ENCODE measurements around the gene SMC1B. TPM values are rescaled to one million over a fixed set of nuclear protein-coding genes. Genes with fewer than 3 reads are reported as not detected.

The SMC1B gene
- polyA plus RNA-seq, 2 of the 4 experiments (the other 2 are of a cell fraction): 0.03 TPM; not detected in 1

- no peak overlapping the region for H3K27ac ChIP-seq
- FAIRE-seq (no peak), ATAC-seq (no peak), DNase-seq (ENCODE audit: low read depth in 1 of 2, low spot score in 1 of 2) (no peak)
- 98% methylated on average over 4 of the region's 4 CpGs for WGBS (ENCODE audit: missing lambda C conversion rate)
- H3K9me3 ChIP-seq: no peaks in the 10 kb centered on the region
- ChIA-PET POLR2A (no interaction called here), CTCF (no interaction called here)
- TF ChIP-seq TFCP2L1 (CRISPR knock-in tag; IDR thresholded peaks at IDR 0.05): no peak
- TF ChIP-seq MYC (IDR thresholded peaks at IDR 0.05; ENCODE audit: borderline replicate concordance, low read length): no peak
- TF ChIP-seq JUNB (IDR thresholded peaks at IDR 0.05): no peak
- no peak for TF ChIP-seq REST (IDR thresholded peaks at IDR 0.05)
- TF ChIP-seq ZNF302 (CRISPR knock-in tag; IDR thresholded peaks at IDR 0.05): no peak
- no peak for TF ChIP-seq RCOR1 (IDR thresholded peaks at IDR 0.05; ENCODE audit: low read depth, low read length)
- no peak for TF ChIP-seq BHLHE40 (IDR thresholded peaks at IDR 0.05; ENCODE audit: low read depth, low read length)
- TF ChIP-seq NPAS2 (CRISPR knock-in tag; IDR thresholded peaks at IDR 0.05; ENCODE audit: borderline replicate concordance): no peak
- no peak for TF ChIP-seq POLR2A (IDR thresholded peaks at IDR 0.05; ENCODE audit: low read length)
- no peak for TF ChIP-seq CBX2 (IDR thresholded peaks at IDR 0.05; ENCODE audit: borderline replicate concordance, low read depth)
- TF ChIP-seq HOXB13 (CRISPR knock-in tag; IDR thresholded peaks at IDR 0.05; ENCODE audit: low read depth): no peak
- TF ChIP-seq PHF8 (IDR thresholded peaks at IDR 0.05; ENCODE audit: borderline replicate concordance, low read depth): no peak
- TF ChIP-seq EP300 (IDR thresholded peaks at IDR 0.05): no peak
- no peak for TF ChIP-seq NFE2L2 (conservative IDR thresholded peaks at IDR 0.05; ENCODE audit: low read length)
- no peak for TF ChIP-seq FOSL2 (IDR thresholded peaks at IDR 0.05)
- TF ChIP-seq FOSL2 (CRISPR knock-in tag; IDR thresholded peaks at IDR 0.05): no peak
- no peak overlapping the region for H3K4me2 ChIP-seq
- H3K4me3 ChIP-seq: no peak overlapping the region
- H3K4me1 ChIP-seq: peaks cover 4% of the 10 kb centered on the region; the same call in 1 of the 3 replicates
These were observed 100.5 kb downstream of the SMC1B start for GRCh38 chr22:45312856-45313255.

DNA sequence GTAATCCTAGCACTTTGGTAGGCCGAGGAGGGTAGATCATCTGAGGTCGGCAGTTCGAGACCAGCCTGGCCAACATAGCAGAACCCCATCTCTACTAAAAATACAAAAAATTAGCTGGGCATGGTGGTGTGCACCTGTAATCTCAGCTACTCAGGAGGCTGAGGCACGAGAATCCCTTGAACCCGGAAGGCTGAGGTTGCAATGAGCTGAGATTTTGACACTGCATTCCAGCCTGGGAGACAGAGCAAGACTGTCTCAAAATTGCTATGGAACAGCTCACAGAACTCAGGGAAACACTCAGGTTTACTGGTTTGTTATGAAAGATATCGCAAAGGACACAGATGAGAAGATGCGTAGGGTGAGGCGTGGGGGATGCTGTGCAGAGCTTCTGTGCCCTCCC lies 101.0 kb downstream of the SMC1B start:
- CTCF ChIA-PET: no interaction called here

More for the DNA sequence above, 101.0 kb downstream of the SMC1B start:
- Histone ChIP-seq H3K9me3 (no peaks in the 10 kb centered on the region), H3K4me3 (no peak overlapping the region), H3K4me1 (peaks cover 4% of the 10 kb centered on the region; the same call in 1 of the 3 replicates), H3K4me2 (no peak overlapping the region), H3K27ac (no peak overlapping the region)
- ATAC-seq (no peak), DNase-seq (ENCODE audit: low read depth in 1 of 2, low spot score in 1 of 2) (no peak), FAIRE-seq (no peak)
- TF ChIP-seq HEYL (CRISPR knock-in tag; IDR thresholded peaks at IDR 0.05) (no peak), BHLHE40 (IDR thresholded peaks at IDR 0.05; ENCODE audit: low read depth, low read length) (no peak), ZC3H11A (IDR thresholded peaks at IDR 0.05) (no peak), NR3C1 (IDR thresholded peaks at IDR 0.05) (no peak), RCOR1 (IDR thresholded peaks at IDR 0.05; ENCODE audit: low read depth, low read length) (no peak), HOXA7 (CRISPR knock-in tag; IDR thresholded peaks at IDR 0.05) (no peak), HOXB13 (CRISPR knock-in tag; IDR thresholded peaks at IDR 0.05; ENCODE audit: low read depth) (no peak), CBX8 (IDR thresholded peaks at IDR 0.05) (no peak), HMGXB4 (CRISPR knock-in tag; IDR thresholded peaks at IDR 0.05; ENCODE audit: borderline replicate concordance) (no peak), JUNB (IDR thresholded peaks at IDR 0.05) (no peak), ZNF302 (CRISPR knock-in tag; IDR thresholded peaks at IDR 0.05) (no peak), ZSCAN20 (CRISPR knock-in tag; IDR thresholded peaks at IDR 0.05) (no peak), MAZ (IDR thresholded peaks at IDR 0.05; ENCODE audit: borderline replicate concordance, low read depth, low read length) (no peak), ELK1 (IDR thresholded peaks at IDR 0.05; ENCODE audit: low read depth, low read length) (no peak), CBX2 (IDR thresholded peaks at IDR 0.05; ENCODE audit: borderline replicate concordance, low read depth) (no peak), TP53 (CRISPR knock-in tag; IDR thresholded peaks at IDR 0.05) (no peak), TFCP2L1 (CRISPR knock-in tag; IDR thresholded peaks at IDR 0.05) (no peak)
- TF ChIP-seq, protein P1, sequence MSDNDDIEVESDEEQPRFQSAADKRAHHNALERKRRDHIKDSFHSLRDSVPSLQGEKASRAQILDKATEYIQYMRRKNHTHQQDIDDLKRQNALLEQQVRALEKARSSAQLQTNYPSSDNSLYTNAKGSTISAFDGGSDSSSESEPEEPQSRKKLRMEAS (IDR thresholded peaks at IDR 0.05): no peak
- TF ChIP-seq, protein P2, sequence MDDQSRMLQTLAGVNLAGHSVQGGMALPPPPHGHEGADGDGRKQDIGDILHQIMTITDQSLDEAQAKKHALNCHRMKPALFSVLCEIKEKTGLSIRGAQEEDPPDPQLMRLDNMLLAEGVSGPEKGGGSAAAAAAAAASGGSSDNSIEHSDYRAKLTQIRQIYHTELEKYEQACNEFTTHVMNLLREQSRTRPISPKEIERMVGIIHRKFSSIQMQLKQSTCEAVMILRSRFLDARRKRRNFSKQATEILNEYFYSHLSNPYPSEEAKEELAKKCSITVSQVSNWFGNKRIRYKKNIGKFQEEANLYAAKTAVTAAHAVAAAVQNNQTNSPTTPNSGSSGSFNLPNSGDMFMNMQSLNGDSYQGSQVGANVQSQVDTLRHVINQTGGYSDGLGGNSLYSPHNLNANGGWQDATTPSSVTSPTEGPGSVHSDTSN (IDR thresholded peaks at IDR 0.05): no peak
- 79% methylated on average over 7 of the region's 8 CpGs for WGBS (ENCODE audit: missing lambda C conversion rate)
- POLR2A ChIA-PET: no interaction called here

Measured in A549 (cell line).